Measurements from ENCODE around the gene ARMCX2.

ARMCX2 gene

GRCh38 chrX:101642093-101642492 is 17.6 kb downstream of the ARMCX2 start:
- Histone ChIP-seq H3K9ac (ENCODE audit: low read depth, low read length, poor library complexity, severe bottlenecking) (no peak overlapping the region), H3F3A (ENCODE audit: low read depth) (no peaks in the 10 kb centered on the region), H3K4me1 (ENCODE audit: insufficient read depth, low read length, poor library complexity, severe bottlenecking) (no peaks in the 10 kb centered on the region), H3K4me3 (ENCODE audit: low read length, poor library complexity, severe bottlenecking) (no peak overlapping the region), H3K79me2 (ENCODE audit: insufficient read depth, low read length) (no peaks in the 10 kb centered on the region), H3K4me2 (ENCODE audit: low read depth, low read length, poor library complexity, severe bottlenecking) (no peak overlapping the region), H3K9me3 (ENCODE audit: insufficient read depth, low read depth, low read length) (no peaks in the 10 kb centered on the region), H2AFZ (ENCODE audit: low read length) (no peak overlapping the region), H3K27me3 (ENCODE audit: insufficient read depth, low read length, poor library complexity, severe bottlenecking) (no peaks in the 10 kb centered on the region), H4K20me1 (ENCODE audit: insufficient read depth, low read length, poor library complexity, severe bottlenecking) (no peaks in the 10 kb centered on the region), H3K9me2 (replicated peaks; ENCODE audit: low read depth, low read length) (no peaks in the 10 kb centered on the region), H3K36me3 (ENCODE audit: insufficient read depth, low read length) (no peaks in the 10 kb centered on the region)
- TF ChIP-seq CTCF (conservative IDR thresholded peaks at IDR 0.05; ENCODE audit: low read length) (no peak), EZH2phosphoT487 (IDR thresholded peaks at IDR 0.05; ENCODE audit: borderline replicate concordance) (no peak)

GRCh38 chrX:101639583-101639982 is 20.1 kb downstream of the ARMCX2 start:
- Histone ChIP-seq H3K4me3 (ENCODE audit: low read length, poor library complexity, severe bottlenecking) (no peak overlapping the region), H3K79me2 (ENCODE audit: insufficient read depth, low read length) (no peaks in the 10 kb centered on the region), H3K9me2 (replicated peaks; ENCODE audit: low read depth, low read length) (no peaks in the 10 kb centered on the region), H3F3A (ENCODE audit: low read depth) (no peaks in the 10 kb centered on the region), H2AFZ (ENCODE audit: low read length) (no peak overlapping the region), H3K4me1 (ENCODE audit: insufficient read depth, low read length, poor library complexity, severe bottlenecking) (no peaks in the 10 kb centered on the region), H3K9ac (ENCODE audit: low read depth, low read length, poor library complexity, severe bottlenecking) (no peak overlapping the region), H3K36me3 (ENCODE audit: insufficient read depth, low read length) (no peaks in the 10 kb centered on the region), H3K9me3 (ENCODE audit: insufficient read depth, low read depth, low read length) (no peaks in the 10 kb centered on the region), H3K27me3 (ENCODE audit: insufficient read depth, low read length, poor library complexity, severe bottlenecking) (no peaks in the 10 kb centered on the region), H4K20me1 (ENCODE audit: insufficient read depth, low read length, poor library complexity, severe bottlenecking) (no peaks in the 10 kb centered on the region), H3K4me2 (ENCODE audit: low read depth, low read length, poor library complexity, severe bottlenecking) (no peak overlapping the region)
- no peak for TF ChIP-seq CTCF (conservative IDR thresholded peaks at IDR 0.05; ENCODE audit: low read length)
- no peak for TF ChIP-seq EZH2phosphoT487 (IDR thresholded peaks at IDR 0.05; ENCODE audit: borderline replicate concordance)

GRCh38 chrX:101619364-101619763 is 40.3 kb downstream of the ARMCX2 start:
- Histone ChIP-seq H3K9ac (ENCODE audit: low read depth, low read length, poor library complexity, severe bottlenecking) (peak overlapping the region; percentile 38), H3K9me3 (ENCODE audit: insufficient read depth, low read depth, low read length) (no peaks in the 10 kb centered on the region), H3K9me2 (replicated peaks; ENCODE audit: low read depth, low read length) (no peaks in the 10 kb centered on the region), H3K4me1 (ENCODE audit: insufficient read depth, low read length, poor library complexity, severe bottlenecking) (peaks cover 24% of the 10 kb centered on the region), H4K20me1 (ENCODE audit: insufficient read depth, low read length, poor library complexity, severe bottlenecking) (no peaks in the 10 kb centered on the region), H3K36me3 (ENCODE audit: insufficient read depth, low read length) (no peaks in the 10 kb centered on the region), H3K4me3 (ENCODE audit: low read length, poor library complexity, severe bottlenecking) (peak overlapping the region; percentile 21), H2AFZ (ENCODE audit: low read length) (peak overlapping the region; percentile 52; the same call in 1 of the 2 replicates), H3K79me2 (ENCODE audit: insufficient read depth, low read length) (peaks cover 34% of the 10 kb centered on the region), H3K27me3 (ENCODE audit: insufficient read depth, low read length, poor library complexity, severe bottlenecking) (no peaks in the 10 kb centered on the region), H3K4me2 (ENCODE audit: low read depth, low read length, poor library complexity, severe bottlenecking) (peak overlapping the region; percentile 74), H3F3A (ENCODE audit: low read depth) (no peaks in the 10 kb centered on the region)
- TF ChIP-seq EZH2phosphoT487 (IDR thresholded peaks at IDR 0.05; ENCODE audit: borderline replicate concordance): no peak
- no peak for TF ChIP-seq CTCF (conservative IDR thresholded peaks at IDR 0.05; ENCODE audit: low read length)

Data from Loucy (cell line).